Activated CD8-positive, alpha-beta memory T cell treated with anti-CD3 and anti-CD28 coated beads, Interleukin-2, amount 50 U/mL, for 4 hours (primary cell): ENCODE measurements around the gene EHBP1.

Experiments used
- DNase-seq: peaks from one replicate; pipeline ENCODE4 v3.0.0-alpha.2; 2020

EHBP1 gene

DNA sequence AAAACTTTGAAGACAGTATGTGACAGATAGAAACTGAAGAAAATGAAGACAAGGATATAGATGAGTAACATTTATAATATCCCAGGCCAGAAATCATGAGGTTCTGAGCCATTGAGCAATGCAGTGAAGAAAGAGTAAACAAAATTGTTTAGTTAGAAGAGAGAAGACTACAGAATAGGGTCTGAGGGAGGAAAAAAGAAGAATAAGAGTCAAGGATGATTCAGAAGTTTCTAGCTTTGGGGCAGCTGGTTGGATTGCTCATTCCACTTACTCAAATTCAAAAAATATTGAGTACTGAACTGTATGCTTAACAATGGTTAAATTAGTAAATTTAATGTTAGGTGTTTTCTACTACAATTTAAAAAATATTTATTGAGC, 190.1 kb downstream of the EHBP1 start:
- DNase-seq, result no peak

DNA sequence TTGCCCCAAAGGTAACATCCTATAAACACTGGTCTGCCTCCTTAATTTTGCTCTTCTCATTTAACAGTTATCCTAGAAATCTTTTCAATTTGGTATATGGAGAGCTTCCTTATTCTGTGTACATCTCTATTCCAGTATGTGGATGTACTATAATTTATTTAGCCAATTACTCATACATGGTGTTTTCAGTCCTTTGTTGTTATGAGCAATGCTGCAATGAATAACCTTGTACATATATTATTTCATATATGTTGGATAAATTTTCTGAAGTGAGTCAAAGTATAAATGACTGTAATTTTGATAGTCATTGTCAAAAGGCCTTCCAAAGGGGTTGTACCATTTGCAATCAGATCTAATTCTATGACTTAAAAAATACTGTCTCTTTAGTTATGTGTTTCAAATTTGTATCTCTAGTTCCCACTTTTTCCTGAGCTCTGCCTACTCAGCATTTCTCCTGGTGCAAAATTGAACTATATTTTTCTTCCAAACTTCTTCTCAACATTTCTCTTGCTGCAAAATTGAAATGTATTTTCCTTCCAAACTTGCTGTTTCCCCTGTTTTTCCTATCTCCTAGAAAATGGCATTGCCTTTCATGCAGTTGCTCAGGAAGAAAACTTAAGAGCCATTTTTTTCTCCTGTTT, 191.8 kb downstream of the EHBP1 start:
- DNase-seq, result no peak

DNA sequence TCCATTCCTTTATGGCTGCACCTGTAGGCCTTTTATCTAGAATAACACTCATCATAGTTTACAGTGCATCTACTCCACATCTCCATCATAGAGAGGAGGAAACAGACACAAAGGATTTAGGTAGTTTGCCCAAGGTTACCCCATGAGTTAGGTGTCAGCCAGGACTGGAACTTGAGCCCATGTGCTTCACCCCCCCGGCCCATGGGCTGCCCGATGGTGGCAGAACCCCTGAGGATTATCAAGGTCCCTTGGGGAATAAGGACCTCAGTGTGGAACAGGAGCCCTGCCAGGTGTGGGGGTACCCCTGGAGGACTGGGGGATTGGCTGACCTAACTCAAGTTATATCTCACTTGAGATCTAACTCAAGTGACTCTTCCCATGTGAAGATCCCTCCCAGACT, 198.8 kb downstream of the EHBP1 start:
- DNase-seq, result no peak

DNA sequence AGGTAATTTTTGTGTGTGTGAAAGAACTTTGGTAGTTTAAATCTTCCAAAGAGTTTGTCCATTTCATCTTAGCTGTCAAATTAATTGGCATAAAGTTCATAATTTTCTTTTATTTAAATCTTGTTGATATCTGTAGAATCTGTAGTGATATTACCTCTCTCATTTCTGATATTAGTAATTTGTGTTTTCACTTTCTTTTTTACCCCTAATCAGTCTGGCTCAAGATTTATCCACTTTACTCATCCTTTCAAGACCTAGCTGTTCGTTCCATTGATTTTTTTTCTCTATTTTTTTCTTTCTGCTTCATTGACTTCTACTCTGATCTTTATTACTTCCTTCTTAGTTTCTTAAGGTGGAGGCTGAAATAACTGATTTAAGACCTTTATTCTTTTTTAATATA, 202.6 kb downstream of the EHBP1 start:
- DNase-seq, result no peak

DNA sequence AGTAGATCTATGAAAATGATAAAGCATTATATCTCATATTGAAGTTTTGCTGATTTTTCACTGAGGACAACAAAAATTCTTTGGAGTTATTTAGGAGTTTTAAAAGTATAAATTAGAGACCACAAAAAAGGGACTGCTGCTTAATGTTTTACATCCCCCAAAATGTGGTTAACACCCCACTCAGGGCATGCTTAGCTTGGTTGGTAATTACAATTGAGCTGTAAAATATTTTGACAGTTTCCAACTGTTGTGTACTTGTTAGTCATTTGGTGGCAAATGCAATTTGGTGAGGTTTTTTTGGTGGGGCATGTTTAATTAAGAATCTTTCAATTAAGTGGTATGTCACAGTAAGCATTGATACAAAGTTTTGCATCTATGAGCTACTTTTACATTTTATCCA, 207.8 kb downstream of the EHBP1 start:
- no peak for DNase-seq

DNA sequence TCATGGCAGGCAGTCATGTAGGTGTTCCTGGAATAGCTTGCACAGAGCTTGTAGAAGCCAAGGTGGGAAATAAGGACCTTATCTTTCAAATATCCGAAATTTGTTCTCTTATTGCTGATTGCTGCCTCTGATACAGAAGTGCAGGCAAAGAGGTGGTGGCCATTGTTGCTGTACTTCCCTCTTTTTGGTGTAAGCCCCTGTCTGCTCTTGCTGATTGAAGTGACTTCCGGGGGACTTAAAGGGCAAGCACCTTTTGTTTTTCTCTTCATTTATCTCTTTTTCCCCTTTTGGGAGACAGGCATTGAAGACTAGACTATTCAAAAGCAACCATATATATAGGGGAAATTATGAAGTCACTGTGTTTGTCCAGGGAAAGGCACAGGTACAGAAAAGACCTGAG, 213.5 kb downstream of the EHBP1 start:
- no peak for DNase-seq

DNA sequence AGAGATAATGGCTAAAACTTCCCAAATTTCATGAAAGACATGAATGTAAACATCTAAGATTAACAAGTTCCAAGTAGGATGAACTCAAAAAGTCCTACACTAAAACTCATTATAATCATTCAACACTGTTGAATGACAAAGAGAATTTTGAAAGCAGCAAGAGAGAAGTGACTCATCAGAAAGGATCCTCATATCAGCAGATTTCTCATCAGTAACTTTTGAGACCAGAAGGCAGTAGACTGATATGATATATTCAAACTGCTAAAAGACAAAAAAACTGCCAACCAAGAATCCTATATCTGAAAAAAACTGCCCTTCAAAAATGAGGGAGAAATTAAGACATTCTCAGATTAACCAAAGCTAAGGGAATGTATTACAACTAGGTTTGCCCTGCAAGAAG, 214.6 kb downstream of the EHBP1 start:
- no peak for DNase-seq

DNA sequence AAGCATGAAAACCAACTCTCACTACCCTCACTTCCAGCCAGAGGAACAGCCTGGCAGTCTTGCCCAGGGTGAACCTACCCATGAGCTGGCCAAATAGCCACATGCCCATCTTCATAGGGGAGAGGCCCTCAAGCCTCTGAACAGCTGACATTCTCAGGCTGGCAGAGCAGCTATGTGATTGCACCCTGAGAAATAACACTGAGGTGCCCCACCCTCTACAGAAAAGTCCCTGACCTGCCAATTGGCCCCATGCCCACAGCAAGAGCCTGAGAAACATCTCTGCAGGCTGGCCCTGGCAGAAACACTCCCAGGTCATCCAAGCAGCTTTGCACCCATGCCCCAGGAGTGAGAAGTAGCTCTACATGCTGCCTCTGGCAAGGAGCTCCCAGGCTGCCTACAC, 217.7 kb downstream of the EHBP1 start:
- DNase-seq, result no peak

DNA sequence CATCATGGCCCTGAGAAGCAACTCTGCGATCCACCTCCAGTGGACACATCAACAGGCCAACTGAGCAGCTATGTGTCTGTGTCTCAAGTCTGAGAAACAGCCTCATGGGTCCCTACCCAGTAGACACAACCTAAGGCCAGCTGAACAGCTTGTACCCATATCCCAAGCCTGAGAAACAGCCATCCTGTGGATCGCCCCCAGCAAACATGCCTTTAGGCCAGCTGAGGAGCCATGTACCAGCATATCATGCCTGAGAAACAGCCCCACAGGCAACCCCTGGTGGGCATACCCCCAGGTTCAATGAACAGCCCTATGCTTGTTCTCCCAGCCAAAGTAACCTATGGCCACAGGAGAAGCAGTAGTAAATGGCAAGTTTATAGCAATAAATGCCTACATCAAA, 218.4 kb downstream of the EHBP1 start:
- no peak for DNase-seq

DNA sequence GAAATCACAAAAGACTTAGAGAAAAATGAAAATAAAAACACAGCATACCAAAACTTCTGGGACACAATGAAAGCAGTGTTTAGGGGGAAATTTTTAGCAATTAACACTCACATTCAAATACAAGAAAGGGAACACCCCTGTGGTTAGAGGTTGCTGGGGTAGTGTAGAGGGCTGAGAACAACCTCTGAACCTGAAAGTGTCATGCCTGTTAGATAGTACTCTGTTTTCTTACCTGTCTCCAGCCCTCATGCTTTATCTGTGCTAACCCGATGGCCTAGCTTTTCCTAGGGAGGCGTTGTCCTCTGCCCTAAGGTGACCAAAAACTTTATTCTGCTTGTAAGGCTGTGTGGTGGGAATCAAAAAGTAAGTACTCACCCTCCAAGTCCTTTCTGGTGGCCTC, 222.5 kb downstream of the EHBP1 start:
- no peak for DNase-seq

DNA sequence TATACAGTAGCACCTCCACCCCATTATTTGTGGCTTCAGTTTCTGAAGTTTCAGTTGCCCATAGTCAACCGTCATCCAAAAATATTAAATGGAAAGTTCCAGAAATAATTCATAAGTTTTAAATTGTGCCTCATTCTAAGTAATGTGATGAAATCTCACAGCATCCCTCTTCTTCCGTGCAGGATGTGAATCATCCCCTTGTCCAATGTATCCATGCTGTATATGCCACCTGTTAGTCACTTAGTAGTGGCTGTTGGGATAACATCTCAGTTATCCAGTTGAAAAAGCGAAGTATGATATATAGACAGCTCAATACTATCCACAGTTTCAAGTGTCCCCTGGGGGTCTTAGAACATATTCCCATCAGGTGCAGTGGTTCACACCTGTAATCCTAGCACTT, 226.0 kb downstream of the EHBP1 start:
- DNase-seq, result no peak

DNA sequence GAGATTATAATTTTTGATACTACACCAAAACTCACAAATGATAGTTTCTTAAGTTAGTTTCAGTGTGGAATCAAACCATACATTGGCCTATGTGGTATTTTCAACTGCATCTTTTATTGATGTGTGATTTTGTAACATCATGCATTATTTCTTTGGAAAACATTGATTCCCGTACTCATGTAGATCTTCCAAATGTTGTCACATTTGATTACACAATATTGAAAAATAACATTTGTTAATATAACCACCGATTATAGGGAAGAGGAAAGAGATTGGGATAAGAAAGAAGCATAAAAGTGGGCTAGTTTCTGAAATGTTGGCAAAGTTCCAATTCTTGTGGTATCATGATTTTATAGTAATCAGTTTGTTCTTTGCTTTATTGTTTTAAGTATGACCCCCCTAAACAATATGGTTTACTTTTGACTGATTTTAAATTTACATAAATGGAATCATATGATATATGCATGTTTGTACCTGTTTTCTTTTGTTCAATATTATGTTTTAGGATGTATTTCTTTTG, 227.9 kb downstream of the EHBP1 start:
- no peak for DNase-seq

DNA sequence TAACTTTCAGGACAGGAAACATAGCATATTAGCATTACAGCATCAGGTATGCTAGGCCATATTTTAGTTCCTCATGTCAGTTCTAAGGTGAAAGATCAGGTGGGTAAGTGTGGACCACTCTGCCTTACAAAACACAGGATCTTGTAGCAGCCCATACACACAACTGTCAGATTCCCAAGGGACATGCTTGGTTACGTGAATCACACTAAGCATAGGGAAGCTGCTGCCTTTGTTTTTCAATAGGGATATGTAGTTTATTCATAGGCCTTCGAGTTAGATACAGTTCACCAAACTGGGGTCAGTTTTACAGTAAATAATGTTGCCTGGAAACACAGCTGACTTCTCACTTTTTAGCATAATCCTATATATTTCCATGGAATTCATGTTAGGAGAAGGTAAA, 229.0 kb downstream of the EHBP1 start:
- DNase-seq, result no peak

DNA sequence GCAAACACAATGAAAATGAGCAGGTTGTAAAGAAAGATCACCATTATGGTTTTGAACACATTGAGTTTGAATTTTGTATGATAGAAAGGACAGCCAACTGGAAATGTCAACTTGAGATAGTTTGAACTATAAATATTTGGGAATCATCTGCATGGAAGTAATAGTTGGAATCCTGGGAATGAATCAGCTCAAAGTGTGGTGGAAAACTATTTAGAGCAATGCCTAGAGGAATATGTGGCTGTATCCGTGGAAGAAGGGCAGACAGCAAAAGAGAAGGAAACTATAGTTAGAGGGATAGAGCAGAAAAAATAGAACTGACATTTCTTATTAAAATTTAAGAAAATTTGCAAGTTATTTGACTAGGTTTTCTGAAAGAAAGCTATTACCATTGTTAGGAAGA, 232.6 kb downstream of the EHBP1 start:
- no peak for DNase-seq

DNA sequence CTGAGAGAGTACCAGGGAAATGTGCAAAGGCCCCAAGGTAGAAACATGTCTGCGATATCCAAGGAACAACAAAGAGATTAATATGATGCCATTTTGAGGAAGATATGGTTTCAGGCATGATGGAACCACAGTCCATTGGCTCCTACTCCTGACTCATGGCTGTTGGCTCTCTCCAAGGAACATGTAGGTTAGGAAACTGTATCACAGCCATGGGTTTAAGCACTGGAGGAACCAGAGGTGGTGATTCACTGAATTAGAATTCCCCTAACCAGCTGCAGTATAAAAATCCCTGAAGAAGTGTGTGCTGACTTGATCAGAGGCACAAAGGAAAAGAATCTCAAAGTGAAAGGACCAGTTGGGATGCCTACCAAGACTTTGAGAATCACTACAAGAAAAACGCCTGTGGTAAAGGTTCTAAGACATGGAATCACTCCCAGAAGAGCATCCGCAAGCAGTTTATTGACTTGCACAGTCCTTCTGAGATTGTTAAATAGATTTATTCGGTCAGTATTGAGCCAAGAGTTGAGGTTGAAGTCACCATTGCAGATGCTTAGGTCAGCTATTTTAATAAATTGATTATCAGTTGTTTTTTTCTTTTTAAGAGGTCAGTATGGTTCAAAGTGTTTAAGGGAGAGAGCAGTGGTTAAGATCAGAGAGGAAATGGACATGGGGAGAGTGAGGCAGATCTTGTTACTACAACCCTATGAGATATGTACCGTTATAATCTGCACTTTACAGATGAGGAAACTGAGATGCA, 234.4 kb downstream of the EHBP1 start:
- DNase-seq, result no peak

DNA sequence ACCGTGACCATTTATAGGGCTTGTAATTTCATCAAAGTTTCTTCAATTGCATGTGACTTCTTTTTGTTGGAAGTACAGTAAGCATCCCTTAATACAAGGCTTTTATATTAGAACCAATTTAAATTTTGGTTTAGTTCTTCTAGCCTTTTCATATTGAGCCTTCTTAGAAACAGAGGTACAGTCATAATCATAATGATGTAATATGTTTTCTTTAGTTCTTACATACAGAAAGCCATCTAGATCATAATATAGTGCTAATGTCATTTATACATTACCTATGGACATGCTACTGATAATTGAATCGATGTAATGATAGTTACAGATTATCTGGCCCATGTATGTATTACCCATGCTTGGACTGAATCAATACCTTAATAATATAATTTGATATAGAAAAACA, 235.2 kb downstream of the EHBP1 start:
- DNase-seq, result no peak

DNA sequence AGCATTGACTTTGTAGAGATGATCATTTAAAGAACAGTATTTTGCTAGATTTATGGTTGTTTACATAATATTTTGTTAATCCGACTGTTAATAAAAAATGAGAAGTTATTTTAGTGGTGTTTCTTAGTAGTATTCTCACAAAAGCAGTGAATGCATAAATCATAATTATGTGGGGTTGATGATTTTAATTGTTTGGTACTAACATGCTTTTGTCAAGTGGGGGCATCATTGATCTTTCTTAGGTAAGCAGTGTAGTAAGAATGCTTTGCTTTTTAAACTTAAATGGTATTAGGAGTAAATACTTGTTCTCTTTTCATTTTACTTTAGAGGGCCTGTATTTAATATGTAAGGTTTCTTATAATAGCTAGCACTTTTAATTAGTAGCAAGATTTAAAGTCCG, 235.9 kb downstream of the EHBP1 start:
- no peak for DNase-seq

DNA sequence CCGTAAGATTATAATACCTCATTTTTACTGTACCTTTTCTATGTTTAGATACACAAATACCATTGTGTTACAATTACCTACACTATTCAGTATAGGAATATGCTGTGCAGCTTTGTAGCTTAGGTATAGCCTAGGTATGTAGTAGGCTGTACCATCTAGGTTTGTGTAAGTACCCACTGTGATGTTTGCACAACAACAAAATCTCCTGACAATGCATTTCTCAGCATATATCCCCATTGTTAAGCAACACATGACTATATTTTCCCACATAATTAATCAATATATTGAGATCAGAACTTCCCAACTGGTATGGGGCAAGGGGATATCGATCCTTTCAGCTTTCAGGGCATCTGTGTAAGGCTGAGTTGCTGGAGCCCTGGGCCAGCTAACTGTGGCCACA, 238.8 kb downstream of the EHBP1 start:
- no peak for DNase-seq

DNA sequence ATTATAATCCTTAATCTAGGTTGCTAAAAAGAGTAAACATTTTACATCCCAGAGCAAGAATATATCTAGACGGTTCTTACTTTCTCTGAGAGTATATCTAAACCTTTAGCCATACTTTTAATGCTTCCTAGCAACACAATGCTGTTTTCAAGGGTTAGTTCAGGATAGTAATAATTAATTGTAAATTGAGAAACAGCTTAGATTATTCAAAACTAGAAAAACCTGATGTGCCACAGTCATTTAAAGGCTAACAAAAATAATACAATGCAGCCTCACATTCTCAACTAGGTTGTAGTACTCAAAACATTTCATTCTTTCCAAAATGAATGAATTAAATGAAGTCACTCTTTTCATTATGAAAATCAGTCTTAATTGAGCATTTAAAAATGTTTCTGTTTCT, 241.9 kb downstream of the EHBP1 start:
- DNase-seq, result no peak

DNA sequence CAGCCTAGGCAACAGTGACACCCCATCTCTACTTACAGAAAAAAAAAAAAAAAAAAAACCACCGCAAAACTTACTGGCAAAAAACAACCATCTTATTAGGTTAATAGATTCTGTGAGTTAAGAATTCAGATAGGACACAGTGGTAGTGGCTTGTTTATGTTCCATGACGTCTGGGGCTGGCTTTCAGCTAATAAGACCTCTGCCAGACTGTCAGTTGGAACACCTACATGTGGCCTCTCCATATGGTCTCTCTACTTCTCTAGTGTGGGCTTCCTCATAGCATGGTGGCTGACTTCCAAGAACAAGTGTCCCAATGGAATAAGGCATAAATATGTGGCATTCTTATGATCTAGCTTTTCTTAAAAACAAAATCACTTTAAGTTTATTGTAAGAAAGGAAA, 251.1 kb downstream of the EHBP1 start:
- DNase-seq, result no peak

DNA sequence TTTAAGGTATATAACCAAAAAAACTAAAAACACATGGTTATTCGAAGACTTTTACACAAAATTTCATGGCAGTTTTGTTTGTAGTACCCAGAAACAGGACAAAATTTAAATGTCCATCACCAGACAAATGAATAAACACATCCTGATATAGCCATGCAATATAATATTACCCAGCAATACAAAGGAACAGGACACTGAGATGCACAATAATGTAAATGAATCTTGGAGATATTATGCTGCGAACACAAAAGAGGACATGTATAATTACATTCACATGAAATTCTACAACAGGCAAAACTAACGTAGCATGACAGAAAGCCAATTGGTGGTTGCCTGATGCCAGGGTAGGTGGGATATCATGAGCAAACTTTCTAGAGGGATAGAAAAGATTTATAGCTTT, 252.7 kb downstream of the EHBP1 start:
- DNase-seq, result no peak

DNA sequence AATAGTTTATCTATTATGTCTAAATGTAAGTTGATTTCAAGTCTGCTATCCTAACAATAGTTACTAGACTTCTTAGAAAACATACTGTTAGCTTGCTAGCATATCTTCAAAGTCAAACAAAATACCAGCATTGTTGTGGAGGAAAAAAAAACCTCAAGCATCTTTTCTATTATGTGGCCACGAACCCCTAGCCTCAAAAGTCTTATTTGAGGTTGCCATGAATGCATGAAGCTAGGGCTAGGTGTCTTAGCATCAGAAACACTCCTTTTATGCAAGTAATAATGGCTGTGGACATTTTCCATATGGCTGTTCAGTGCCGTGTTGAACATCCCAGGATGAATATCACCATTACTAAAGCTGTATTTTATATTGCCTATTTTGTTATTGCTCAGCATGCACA, 258.5 kb downstream of the EHBP1 start:
- DNase-seq, result no peak

DNA sequence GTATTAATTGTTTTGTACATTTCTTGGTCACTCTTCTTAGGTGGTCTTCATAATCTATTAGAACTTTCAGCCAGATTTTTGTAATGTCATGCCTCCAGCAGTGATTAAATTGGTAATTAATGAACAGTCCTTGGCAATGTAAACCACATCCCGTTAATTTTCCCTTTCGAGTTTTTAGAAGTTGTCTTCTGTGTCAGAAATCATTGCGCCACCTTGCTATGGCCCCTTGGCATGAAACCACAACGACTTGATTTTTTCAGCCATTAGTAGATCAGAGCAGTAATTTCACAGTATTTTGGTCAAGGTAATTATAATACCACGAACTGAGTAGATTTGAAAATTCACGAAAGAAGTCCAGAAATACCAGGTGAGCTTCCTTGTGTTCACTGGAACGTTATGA, 259.2 kb downstream of the EHBP1 start:
- no peak for DNase-seq

DNA sequence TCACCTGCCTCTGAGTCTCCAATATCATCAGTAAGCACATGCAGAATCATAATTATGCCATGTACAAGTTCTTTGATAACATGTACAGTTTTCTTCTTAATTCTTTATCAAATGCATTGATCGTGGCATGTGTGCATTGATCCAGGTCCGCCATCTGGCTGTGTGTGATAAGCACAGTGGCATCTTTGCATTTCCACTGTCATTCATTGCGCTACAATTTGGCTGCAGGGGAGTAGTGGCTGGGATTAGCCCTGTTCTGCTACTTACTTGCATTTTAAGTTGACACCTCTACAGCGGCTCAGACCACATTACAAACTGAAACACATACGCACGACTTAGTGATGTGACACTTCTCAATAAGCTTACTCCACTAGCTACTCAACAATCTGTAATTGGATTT, 261.5 kb downstream of the EHBP1 start:
- no peak for DNase-seq

DNA sequence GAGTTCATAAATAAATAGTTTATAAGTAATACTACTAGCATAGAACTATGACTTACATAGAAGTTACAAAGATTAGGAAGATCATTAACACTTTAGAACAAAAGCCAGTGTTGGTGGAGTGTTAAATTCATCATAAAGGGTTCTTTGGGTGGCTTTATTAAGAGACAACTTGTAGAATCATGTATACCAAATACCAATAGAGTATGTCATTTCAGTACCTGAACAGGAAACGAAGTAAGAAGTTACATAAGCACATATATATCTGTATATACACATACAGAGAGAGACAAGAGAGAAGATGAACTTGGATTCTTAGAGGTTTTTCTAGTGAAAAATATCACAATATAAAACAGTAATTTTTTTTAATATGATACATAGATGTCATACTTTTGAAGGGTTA, 262.7 kb downstream of the EHBP1 start:
- no peak for DNase-seq
